ACHN (cell line): Measurements from ENCODE around the gene SEMA4D.
A peak's percentile ranks its signal among the peaks of the same experiment; 100 is the strongest.

Experiments
- DNase-seq: peaks from one replicate; pipeline ENCODE4 v3.0.0-alpha.2; 2015
- in situ Hi-C: cut with HindIII; loops from 2 replicates; pipeline ENCODE4 v1.10.0; 2017; ENCODE audit warnings: low sequenced_read_pairs, low pct_ligation_motif_present, low pct_unique_long_range_greater_than_20kb

The SEMA4D gene

GRCh38 chr9:89442501-89442978 is 55.4 kb downstream of the SEMA4D start:
- in situ Hi-C loops, result no loop called here
- no peak for DNase-seq

- in situ Hi-C loops, result no loop called here
- no peak for DNase-seq
These were observed 55.9 kb downstream of the SEMA4D start for GRCh38 chr9:89441986-89442385.

GRCh38 chr9:89441655-89441970 is 56.3 kb downstream of the SEMA4D start:
- in situ Hi-C loops, result no loop called here
- DNase-seq, result no peak

- in situ Hi-C loops, result no loop called here
- no peak for DNase-seq
These were observed 56.8 kb downstream of the SEMA4D start for GRCh38 chr9:89440951-89441654.

DNA sequence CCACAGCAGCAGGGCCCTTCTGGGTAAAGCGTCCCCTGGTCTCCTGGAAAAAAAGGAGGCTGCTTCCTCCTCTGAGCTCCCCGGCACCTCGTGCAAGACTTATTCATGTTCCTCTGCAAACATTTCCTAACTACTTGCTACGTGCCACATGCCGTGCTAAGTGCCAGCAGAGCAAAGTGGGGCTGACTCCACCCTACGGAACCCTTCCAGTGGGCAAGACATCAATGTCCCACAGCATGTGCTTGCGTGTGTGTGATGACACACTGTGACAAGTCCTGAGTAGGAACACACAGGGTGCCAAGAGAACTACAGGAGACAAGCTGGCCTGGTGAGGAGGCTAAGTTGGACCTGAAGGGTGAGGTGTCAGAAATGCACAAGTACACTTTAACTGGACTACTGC is 57.4 kb downstream of the SEMA4D start:
- in situ Hi-C loops, result no loop called here
- DNase-seq, result no peak

GRCh38 chr9:89440046-89440445 is 57.9 kb downstream of the SEMA4D start:
- in situ Hi-C loops, result no loop called here
- no peak for DNase-seq

- in situ Hi-C loops, result no loop called here
- no peak for DNase-seq
These were observed 58.3 kb downstream of the SEMA4D start for GRCh38 chr9:89439571-89439970.

DNA sequence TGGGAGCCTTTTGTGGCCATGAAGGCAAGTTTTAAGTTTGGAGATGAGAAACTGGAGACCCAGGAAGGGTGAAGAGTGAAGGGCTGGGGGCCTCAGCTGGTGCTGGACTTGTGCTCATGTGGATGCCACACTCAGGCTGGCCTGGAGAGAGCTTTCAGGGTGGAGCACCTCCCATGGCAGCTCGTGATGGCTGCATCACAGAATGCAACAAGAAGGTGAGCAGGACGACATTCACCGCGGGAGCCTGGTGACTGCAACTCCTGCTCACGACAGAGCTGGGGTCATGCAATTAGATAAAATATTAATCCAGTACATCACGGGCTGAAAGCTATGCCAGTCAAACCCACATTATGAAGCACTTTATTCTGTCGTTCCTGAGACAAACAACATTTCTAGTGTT is 59.7 kb downstream of the SEMA4D start:
- in situ Hi-C loops, result no loop called here
- no peak for DNase-seq

DNA sequence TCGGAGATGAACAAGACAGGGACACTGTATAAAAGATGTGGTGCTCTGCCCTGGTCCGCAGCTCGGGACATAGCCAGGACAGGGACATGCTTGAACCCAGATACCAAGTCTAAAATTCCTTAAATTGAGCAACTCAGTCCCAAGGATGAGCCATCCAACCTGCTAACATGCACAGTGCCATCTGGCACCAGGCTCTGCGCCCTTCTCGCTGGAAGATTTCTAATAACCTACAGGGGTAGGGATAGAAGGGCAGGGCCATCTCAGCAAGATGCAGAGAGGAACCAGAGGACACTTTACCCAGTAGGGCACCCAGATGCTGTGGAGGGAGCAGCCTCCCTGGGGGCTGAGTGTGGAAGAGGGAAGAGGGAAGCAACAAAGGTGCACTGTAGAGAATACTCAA is 60.1 kb downstream of the SEMA4D start:
- in situ Hi-C loops, result no loop called here
- DNase-seq, result no peak

GRCh38 chr9:89436963-89437625 is 60.8 kb downstream of the SEMA4D start:
- in situ Hi-C loops, result no loop called here
- DNase-seq, result no peak

GRCh38 chr9:89436326-89436725 is 61.6 kb downstream of the SEMA4D start:
- in situ Hi-C loops, result no loop called here
- DNase-seq, result no peak

GRCh38 chr9:89435071-89435823 is 62.7 kb downstream of the SEMA4D start:
- in situ Hi-C loops, result no loop called here

GRCh38 chr9:89434636-89435035 is 63.3 kb downstream of the SEMA4D start:
- in situ Hi-C loops, result no loop called here
- no peak for DNase-seq

More at GRCh38 chr9:89435071-89435823, 62.7 kb downstream of the SEMA4D start:
- DNase-seq, result no peak

DNA sequence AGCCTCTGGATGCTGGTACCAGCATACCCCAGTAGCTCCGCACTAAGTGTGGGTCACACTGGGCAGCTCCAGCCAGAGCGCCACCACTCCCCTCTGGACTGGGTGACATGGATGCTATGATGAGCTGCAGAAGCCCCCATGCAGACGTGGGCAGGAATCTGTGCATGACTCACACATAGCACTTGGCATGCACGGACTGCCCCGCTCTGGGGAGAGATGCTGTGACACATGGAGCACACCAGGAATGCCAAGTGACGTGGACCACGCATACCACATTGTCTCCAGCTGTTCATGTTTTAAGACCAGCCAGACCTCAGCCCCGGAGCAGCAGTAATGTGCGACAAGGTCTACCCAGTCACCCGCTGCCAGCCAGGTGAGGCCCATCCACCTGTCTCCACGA is 64.1 kb downstream of the SEMA4D start:
- DNase-seq, result peak; percentile 12
- in situ Hi-C loops, result no loop called here

- in situ Hi-C loops, result no loop called here
These were observed 64.9 kb downstream of the SEMA4D start for GRCh38 chr9:89432986-89433530.

GRCh38 chr9:89431930-89432725 is 65.8 kb downstream of the SEMA4D start:
- DNase-seq, result no peak
- in situ Hi-C loops, result no loop called here

More at GRCh38 chr9:89432986-89433530, 64.9 kb downstream of the SEMA4D start:
- no peak for DNase-seq

GRCh38 chr9:89430995-89431394 is 66.9 kb downstream of the SEMA4D start:
- in situ Hi-C loops, result no loop called here

More at GRCh38 chr9:89430995-89431394, 66.9 kb downstream of the SEMA4D start:
- peak; percentile 6 for DNase-seq
